Measurements from ENCODE around the gene IDH1.

GRCh38 chr2:208240619-208241209 is 14.2 kb downstream of the IDH1 start:
- no peak for TF ChIP-seq CTCF (IDR thresholded peaks at IDR 0.05)
- no peak for TF ChIP-seq POLR2A (IDR thresholded peaks at IDR 0.05)

Data from gastroesophageal sphincter (tissue), 3 donors.